ENCODE results near the gene ACAD10. TPM values are rescaled to one million over a fixed set of nuclear protein-coding genes. Genes with fewer than 3 reads are reported as not detected.

ACAD10 gene
- total RNA-seq, 1 experiment from 2014 or later = 29.1 TPM

DNA sequence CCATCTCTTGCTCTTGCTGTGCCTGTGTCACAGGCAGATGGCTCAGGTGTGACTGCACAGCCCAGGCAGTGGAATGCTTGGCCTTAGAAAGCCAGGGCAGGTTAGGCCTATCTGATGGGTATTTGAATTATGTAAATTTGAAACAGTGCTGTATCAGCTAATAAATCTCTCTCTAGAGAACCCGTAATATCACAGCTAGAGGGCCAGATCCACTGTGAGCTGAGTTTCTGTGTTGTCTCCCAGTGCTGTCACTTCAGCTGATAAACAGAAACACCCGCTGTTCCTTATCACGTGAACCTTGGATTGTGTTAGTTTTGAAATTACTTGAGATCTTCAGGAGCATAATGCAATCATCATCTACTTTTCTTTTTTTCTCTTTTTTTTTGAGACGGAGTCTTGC, 59.4 kb downstream of the ACAD10 start:
- POLR2A ChIA-PET = no interaction called here
- ATAC-seq (no peak), DNase-seq (ENCODE audit: low spot score) (no peak)
- CTCF ChIA-PET = interaction anchor here (0.7 to 1.4 kb wide), 2 partner anchors 8 to 16 kb away, joined by 3 to 5 read pairs; no protein-coding TSS in a partner anchor
- TF ChIP-seq ZNF317 (CRISPR knock-in tag; IDR thresholded peaks at IDR 0.05; ENCODE audit: borderline replicate concordance, low read depth) (no peak), JUN (CRISPR knock-in tag; IDR thresholded peaks at IDR 0.05) (no peak), EMX1 (CRISPR knock-in tag; IDR thresholded peaks at IDR 0.05) (no peak), NFYB (CRISPR knock-in tag; conservative IDR thresholded peaks at IDR 0.05; ENCODE audit: low read depth) (no peak)
- TF ChIP-seq, protein P1, sequence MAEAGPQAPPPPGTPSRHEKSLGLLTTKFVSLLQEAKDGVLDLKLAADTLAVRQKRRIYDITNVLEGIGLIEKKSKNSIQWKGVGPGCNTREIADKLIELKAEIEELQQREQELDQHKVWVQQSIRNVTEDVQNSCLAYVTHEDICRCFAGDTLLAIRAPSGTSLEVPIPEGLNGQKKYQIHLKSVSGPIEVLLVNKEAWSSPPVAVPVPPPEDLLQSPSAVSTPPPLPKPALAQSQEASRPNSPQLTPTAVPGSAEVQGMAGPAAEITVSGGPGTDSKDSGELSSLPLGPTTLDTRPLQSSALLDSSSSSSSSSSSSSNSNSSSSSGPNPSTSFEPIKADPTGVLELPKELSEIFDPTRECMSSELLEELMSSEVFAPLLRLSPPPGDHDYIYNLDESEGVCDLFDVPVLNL (CRISPR knock-in tag; IDR thresholded peaks at IDR 0.05; ENCODE audit: borderline replicate concordance, low read depth) = no peak
- TF ChIP-seq, protein P2, sequence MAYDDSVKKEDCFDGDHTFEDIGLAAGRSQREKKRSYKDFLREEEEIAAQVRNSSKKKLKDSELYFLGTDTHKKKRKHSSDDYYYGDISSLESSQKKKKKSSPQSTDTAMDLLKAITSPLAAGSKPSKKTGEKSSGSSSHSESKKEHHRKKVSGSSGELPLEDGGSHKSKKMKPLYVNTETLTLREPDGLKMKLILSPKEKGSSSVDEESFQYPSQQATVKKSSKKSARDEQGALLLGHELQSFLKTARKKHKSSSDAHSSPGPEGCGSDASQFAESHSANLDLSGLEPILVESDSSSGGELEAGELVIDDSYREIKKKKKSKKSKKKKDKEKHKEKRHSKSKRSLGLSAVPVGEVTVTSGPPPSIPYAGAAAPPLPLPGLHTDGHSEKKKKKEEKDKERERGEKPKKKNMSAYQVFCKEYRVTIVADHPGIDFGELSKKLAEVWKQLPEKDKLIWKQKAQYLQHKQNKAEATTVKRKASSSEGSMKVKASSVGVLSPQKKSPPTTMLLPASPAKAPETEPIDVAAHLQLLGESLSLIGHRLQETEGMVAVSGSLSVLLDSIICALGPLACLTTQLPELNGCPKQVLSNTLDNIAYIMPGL (CRISPR knock-in tag; IDR thresholded peaks at IDR 0.05) = no peak
- TF ChIP-seq, protein P3, sequence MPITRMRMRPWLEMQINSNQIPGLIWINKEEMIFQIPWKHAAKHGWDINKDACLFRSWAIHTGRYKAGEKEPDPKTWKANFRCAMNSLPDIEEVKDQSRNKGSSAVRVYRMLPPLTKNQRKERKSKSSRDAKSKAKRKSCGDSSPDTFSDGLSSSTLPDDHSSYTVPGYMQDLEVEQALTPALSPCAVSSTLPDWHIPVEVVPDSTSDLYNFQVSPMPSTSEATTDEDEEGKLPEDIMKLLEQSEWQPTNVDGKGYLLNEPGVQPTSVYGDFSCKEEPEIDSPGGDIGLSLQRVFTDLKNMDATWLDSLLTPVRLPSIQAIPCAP (CRISPR knock-in tag; IDR thresholded peaks at IDR 0.05) = no peak
- TF ChIP-seq, protein P4, sequence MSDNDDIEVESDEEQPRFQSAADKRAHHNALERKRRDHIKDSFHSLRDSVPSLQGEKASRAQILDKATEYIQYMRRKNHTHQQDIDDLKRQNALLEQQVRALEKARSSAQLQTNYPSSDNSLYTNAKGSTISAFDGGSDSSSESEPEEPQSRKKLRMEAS (CRISPR knock-in tag; IDR thresholded peaks at IDR 0.05) = no peak
- Mint-ChIP-seq H3K27ac (0 out of 2 replicates have a peak overlapping the region, but pooled peaks have one; percentile 57), H3K9me3 (no peaks in the 10 kb centered on the region), H3K36me3 (peaks cover 16% of the 10 kb centered on the region), H3K4me1 (no peaks in the 10 kb centered on the region), H3K27me3 (ENCODE audit: low read depth) (no peaks in the 10 kb centered on the region), H3K4me3 (no peak overlapping the region)

DNA sequence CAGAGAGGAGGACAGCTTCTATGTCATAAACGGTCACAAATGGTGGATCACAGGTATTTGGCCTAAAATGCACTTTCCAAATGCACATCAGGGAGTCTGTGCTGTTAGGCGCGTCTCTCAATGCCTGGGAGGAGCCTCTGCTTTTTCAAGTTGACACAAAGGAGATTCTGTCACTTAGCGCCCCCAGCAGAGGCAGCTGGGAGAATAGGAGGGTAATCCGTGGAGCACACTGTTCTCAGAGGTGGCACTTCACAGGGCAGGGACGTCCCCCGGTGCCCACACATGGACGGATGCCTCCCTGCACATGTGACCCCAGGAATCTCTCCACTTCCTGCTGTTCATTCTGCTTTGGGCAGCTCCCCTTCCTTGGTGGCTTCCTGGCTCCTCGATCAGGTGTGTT, 61.5 kb downstream of the ACAD10 start:
- H3K4me3 Mint-ChIP-seq = no peak overlapping the region
- no peaks in the 10 kb centered on the region for H3K27me3 Mint-ChIP-seq (ENCODE audit: low read depth)
- peaks cover 16% of the 10 kb centered on the region for H3K36me3 Mint-ChIP-seq
- ChIA-PET POLR2A (no interaction called here), CTCF (interaction anchor here (2.4 kb wide), 1 partner anchor 66 kb away, joined by 10 read pairs; no protein-coding TSS in a partner anchor)
- ATAC-seq (no peak), DNase-seq (ENCODE audit: low spot score) (no peak)
- H3K27ac Mint-ChIP-seq = no peak overlapping the region
- no peaks in the 10 kb centered on the region for H3K4me1 Mint-ChIP-seq
- H3K9me3 Mint-ChIP-seq = no peaks in the 10 kb centered on the region
- TF ChIP-seq NR1H2 (CRISPR knock-in tag; IDR thresholded peaks at IDR 0.05) = no peak
- TF ChIP-seq, protein P5, sequence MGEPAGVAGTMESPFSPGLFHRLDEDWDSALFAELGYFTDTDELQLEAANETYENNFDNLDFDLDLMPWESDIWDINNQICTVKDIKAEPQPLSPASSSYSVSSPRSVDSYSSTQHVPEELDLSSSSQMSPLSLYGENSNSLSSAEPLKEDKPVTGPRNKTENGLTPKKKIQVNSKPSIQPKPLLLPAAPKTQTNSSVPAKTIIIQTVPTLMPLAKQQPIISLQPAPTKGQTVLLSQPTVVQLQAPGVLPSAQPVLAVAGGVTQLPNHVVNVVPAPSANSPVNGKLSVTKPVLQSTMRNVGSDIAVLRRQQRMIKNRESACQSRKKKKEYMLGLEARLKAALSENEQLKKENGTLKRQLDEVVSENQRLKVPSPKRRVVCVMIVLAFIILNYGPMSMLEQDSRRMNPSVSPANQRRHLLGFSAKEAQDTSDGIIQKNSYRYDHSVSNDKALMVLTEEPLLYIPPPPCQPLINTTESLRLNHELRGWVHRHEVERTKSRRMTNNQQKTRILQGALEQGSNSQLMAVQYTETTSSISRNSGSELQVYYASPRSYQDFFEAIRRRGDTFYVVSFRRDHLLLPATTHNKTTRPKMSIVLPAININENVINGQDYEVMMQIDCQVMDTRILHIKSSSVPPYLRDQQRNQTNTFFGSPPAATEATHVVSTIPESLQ (CRISPR knock-in tag; IDR thresholded peaks at IDR 0.05) = no peak
- TF ChIP-seq, protein P6, sequence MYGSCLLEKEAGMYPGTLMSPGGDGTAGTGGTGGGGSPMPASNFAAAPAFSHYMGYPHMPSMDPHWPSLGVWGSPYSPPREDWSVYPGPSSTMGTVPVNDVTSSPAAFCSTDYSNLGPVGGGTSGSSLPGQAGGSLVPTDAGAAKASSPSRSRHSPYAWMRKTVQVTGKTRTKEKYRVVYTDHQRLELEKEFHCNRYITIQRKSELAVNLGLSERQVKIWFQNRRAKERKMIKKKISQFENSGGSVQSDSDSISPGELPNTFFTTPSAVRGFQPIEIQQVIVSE (CRISPR knock-in tag; IDR thresholded peaks at IDR 0.05; ENCODE audit: borderline replicate concordance) = no peak
- no peak for TF ChIP-seq ZNF317 (CRISPR knock-in tag; IDR thresholded peaks at IDR 0.05; ENCODE audit: borderline replicate concordance, low read depth)
- TF ChIP-seq, protein P7, sequence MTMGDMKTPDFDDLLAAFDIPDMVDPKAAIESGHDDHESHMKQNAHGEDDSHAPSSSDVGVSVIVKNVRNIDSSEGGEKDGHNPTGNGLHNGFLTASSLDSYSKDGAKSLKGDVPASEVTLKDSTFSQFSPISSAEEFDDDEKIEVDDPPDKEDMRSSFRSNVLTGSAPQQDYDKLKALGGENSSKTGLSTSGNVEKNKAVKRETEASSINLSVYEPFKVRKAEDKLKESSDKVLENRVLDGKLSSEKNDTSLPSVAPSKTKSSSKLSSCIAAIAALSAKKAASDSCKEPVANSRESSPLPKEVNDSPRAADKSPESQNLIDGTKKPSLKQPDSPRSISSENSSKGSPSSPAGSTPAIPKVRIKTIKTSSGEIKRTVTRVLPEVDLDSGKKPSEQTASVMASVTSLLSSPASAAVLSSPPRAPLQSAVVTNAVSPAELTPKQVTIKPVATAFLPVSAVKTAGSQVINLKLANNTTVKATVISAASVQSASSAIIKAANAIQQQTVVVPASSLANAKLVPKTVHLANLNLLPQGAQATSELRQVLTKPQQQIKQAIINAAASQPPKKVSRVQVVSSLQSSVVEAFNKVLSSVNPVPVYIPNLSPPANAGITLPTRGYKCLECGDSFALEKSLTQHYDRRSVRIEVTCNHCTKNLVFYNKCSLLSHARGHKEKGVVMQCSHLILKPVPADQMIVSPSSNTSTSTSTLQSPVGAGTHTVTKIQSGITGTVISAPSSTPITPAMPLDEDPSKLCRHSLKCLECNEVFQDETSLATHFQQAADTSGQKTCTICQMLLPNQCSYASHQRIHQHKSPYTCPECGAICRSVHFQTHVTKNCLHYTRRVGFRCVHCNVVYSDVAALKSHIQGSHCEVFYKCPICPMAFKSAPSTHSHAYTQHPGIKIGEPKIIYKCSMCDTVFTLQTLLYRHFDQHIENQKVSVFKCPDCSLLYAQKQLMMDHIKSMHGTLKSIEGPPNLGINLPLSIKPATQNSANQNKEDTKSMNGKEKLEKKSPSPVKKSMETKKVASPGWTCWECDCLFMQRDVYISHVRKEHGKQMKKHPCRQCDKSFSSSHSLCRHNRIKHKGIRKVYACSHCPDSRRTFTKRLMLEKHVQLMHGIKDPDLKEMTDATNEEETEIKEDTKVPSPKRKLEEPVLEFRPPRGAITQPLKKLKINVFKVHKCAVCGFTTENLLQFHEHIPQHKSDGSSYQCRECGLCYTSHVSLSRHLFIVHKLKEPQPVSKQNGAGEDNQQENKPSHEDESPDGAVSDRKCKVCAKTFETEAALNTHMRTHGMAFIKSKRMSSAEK (CRISPR knock-in tag; IDR thresholded peaks at IDR 0.05; ENCODE audit: borderline replicate concordance) = no peak
- no peak for TF ChIP-seq EMX1 (CRISPR knock-in tag; IDR thresholded peaks at IDR 0.05)
- TF ChIP-seq, protein P8, sequence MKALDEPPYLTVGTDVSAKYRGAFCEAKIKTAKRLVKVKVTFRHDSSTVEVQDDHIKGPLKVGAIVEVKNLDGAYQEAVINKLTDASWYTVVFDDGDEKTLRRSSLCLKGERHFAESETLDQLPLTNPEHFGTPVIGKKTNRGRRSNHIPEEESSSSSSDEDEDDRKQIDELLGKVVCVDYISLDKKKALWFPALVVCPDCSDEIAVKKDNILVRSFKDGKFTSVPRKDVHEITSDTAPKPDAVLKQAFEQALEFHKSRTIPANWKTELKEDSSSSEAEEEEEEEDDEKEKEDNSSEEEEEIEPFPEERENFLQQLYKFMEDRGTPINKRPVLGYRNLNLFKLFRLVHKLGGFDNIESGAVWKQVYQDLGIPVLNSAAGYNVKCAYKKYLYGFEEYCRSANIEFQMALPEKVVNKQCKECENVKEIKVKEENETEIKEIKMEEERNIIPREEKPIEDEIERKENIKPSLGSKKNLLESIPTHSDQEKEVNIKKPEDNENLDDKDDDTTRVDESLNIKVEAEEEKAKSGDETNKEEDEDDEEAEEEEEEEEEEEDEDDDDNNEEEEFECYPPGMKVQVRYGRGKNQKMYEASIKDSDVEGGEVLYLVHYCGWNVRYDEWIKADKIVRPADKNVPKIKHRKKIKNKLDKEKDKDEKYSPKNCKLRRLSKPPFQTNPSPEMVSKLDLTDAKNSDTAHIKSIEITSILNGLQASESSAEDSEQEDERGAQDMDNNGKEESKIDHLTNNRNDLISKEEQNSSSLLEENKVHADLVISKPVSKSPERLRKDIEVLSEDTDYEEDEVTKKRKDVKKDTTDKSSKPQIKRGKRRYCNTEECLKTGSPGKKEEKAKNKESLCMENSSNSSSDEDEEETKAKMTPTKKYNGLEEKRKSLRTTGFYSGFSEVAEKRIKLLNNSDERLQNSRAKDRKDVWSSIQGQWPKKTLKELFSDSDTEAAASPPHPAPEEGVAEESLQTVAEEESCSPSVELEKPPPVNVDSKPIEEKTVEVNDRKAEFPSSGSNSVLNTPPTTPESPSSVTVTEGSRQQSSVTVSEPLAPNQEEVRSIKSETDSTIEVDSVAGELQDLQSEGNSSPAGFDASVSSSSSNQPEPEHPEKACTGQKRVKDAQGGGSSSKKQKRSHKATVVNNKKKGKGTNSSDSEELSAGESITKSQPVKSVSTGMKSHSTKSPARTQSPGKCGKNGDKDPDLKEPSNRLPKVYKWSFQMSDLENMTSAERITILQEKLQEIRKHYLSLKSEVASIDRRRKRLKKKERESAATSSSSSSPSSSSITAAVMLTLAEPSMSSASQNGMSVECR (CRISPR knock-in tag; IDR thresholded peaks at IDR 0.05; ENCODE audit: borderline replicate concordance) = no peak
- TF ChIP-seq, protein P9, sequence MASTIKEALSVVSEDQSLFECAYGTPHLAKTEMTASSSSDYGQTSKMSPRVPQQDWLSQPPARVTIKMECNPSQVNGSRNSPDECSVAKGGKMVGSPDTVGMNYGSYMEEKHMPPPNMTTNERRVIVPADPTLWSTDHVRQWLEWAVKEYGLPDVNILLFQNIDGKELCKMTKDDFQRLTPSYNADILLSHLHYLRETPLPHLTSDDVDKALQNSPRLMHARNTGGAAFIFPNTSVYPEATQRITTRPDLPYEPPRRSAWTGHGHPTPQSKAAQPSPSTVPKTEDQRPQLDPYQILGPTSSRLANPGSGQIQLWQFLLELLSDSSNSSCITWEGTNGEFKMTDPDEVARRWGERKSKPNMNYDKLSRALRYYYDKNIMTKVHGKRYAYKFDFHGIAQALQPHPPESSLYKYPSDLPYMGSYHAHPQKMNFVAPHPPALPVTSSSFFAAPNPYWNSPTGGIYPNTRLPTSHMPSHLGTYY (CRISPR knock-in tag; IDR thresholded peaks at IDR 0.05) = no peak
